Naive B cell (primary cell): ENCODE data around the gene LRRC1. TPM values are rescaled to one million over a fixed set of nuclear protein-coding genes. Genes with fewer than 3 reads are reported as not detected.

Source experiments
- ATAC-seq, 2 donors: fragments of 150-1000 bp; cut with Tn5 transposase; 2 replicates each; pipeline ENCODE4 v1.10.0; 2021; ENCODE audit warnings: low read depth in 2 of 2, mild to moderate bottlenecking in 2 of 2, moderate library complexity in 2 of 2
- DNase-seq: peaks from one replicate; pipeline ENCODE4 v3.0.0; 2022
- H3K27ac Mint-ChIP-seq, 6 donors: one replicate each; pipeline ENCODE4 v1.8.0; 2020 to 2022; ENCODE audit warnings: mild to moderate bottlenecking in 6 of 6, mixed read lengths in 6 of 6, moderate library complexity in 5 of 6, inconsistent platforms in 2 of 6
- H3K27me3 Mint-ChIP-seq, 3 donors: one replicate each; pipeline ENCODE4 v1.8.0; 2021 to 2022; ENCODE audit warnings: mixed read lengths in 3 of 3, mild to moderate bottlenecking in 1 of 3
- H3K36me3 Mint-ChIP-seq, 2 donors: one replicate each; pipeline ENCODE4 v1.8.0; 2020 to 2022; ENCODE audit warnings: mixed read lengths in 2 of 2, inconsistent platforms in 1 of 2, mild to moderate bottlenecking in 1 of 2
- H3K4me1 Mint-ChIP-seq, 3 donors: one replicate each; pipeline ENCODE4 v1.8.0; 2020 to 2022; ENCODE audit warnings: mixed read lengths in 3 of 3, inconsistent platforms in 1 of 3, mild to moderate bottlenecking in 1 of 3, moderate library complexity in 1 of 3
- H3K4me3 Mint-ChIP-seq, 8 donors: one replicate each; pipeline ENCODE4 v1.8.0; 2020 to 2022; ENCODE audit warnings: mild to moderate bottlenecking in 8 of 8, mixed read lengths in 8 of 8, moderate library complexity in 8 of 8, inconsistent platforms in 2 of 8
- H3K9me3 Mint-ChIP-seq, 7 donors: one replicate each; pipeline ENCODE4 v1.8.0; 2020 to 2022; ENCODE audit warnings: mixed read lengths in 7 of 7, mild to moderate bottlenecking in 5 of 7, inconsistent platforms in 2 of 7, moderate library complexity in 1 of 7
- polyA plus RNA-seq, 6 donors: library from polyadenylated mRNA; unstranded; fragments of 300-500 nt; fragmentation: Illumina TruSeq; gene quantifications; one replicate each; pipeline ENCODE4 v1.2.3, GENCODE V29; 2021; ENCODE audit warnings: low read depth in 6 of 6

The LRRC1 gene
- polyA plus RNA-seq, 6 donors from 2014 or later = 1.8 to 7.1 (median 3.7) TPM

- DNase-seq (no peak), ATAC-seq (no peak)
- no peaks in the 10 kb centered on the region for H3K9me3 Mint-ChIP-seq
- H3K27me3 Mint-ChIP-seq = peaks cover 5 to 6% (median 6%) of the 10 kb centered on the region in 3 donors
- no peaks in the 10 kb centered on the region for H3K4me1 Mint-ChIP-seq
- H3K4me3 Mint-ChIP-seq = no peak overlapping the region
- H3K27ac Mint-ChIP-seq = no peak overlapping the region
- H3K36me3 Mint-ChIP-seq = no peaks in the 10 kb centered on the region
These were observed 167.0 kb downstream of the LRRC1 start for GRCh38 chr6:53961679-53962370.

- Mint-ChIP-seq H3K4me3 (no peak overlapping the region), H3K27me3 (peaks cover 0 to 10% (median 6%) of the 10 kb centered on the region in 3 donors), H3K4me1 (no peaks in the 10 kb centered on the region), H3K36me3 (no peaks in the 10 kb centered on the region), H3K9me3 (no peaks in the 10 kb centered on the region), H3K27ac (no peak overlapping the region)
- ATAC-seq = no peak
- no peak for DNase-seq
These were observed 167.8 kb downstream of the LRRC1 start for GRCh38 chr6:53962646-53963045.

DNA sequence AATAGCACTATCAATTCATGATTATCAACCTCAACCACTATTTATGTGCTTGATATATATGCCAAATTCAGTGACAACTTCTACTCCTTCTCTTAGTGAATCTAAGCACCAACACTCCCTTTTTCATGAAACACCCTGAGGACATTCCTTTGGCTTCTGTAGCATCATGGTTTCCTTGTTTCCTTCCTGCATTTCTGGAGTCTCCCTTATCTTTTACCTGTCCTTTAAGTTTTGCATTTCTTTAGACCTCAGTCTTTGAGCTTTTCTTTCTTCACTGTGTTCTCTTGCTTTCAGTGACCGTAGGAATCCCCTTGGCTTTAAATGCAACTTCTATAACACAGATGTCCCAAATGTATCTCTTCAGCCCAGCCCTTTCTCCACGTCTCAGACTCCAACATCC is 172.6 kb downstream of the LRRC1 start:
- H3K4me3 Mint-ChIP-seq = no peak overlapping the region
- no peaks in the 10 kb centered on the region for H3K4me1 Mint-ChIP-seq
- ATAC-seq (no peak), DNase-seq (no peak)
- no peaks in the 10 kb centered on the region for H3K36me3 Mint-ChIP-seq
- H3K27me3 Mint-ChIP-seq = peaks cover 8 to 17% (median 9%) of the 10 kb centered on the region in 3 donors
- no peaks in the 10 kb centered on the region for H3K9me3 Mint-ChIP-seq
- no peak overlapping the region for H3K27ac Mint-ChIP-seq

Other genes starting within 250 kb of the LRRC1 start
- gene GCLC, start 249.9 kb upstream of the LRRC1 start, polyA plus RNA-seq = 10 to 100 TPM in 1 of 6 donors, 1 to 10 TPM in 5; 2.0 to 11.2 (median 8.6) TPM
- gene KLHL31, start 129.2 kb upstream of the LRRC1 start, polyA plus RNA-seq = not detected